Lung (tissue), 12 donors: ENCODE results near the gene GSTK1. TPM values are rescaled to one million over a fixed set of nuclear protein-coding genes. Genes with fewer than 3 reads are reported as not detected.

Experiments used
- ATAC-seq: fragments of 200-7000 bp; cut with Tn5 transposase; one replicate; pipeline ENCODE4 v1.9.1; 2020; ENCODE audit warnings: moderate number of reproducible peaks; ENCODE audit not compliant: insufficient read depth, low FRiP score
- DNase-seq, 3 donors: peaks; one replicate each; pipeline ENCODE4 v3.0.0-alpha.2; 2013 to 2017
- H3K27ac ChIP-seq, 2 donors: one replicate each; pipeline ENCODE4 v1.5.1; 2013; ENCODE audit warnings: mild to moderate bottlenecking in 2 of 2, moderate library complexity in 2 of 2, control low read depth in 1 of 2, inconsistent platforms in 1 of 2, low read depth in 1 of 2, low read length in 1 of 2
- H3K27me3 ChIP-seq, 3 donors: one replicate each; pipeline ENCODE4 v1.5.1; 2013; ENCODE audit warnings: low read length in 2 of 3; ENCODE audit not compliant: control insufficient read depth in 3 of 3, insufficient read depth in 3 of 3
- H3K36me3 ChIP-seq, 4 donors: one replicate each; pipeline ENCODE4 v1.5.1; 2013; ENCODE audit warnings: low read length in 4 of 4, mild to moderate bottlenecking in 1 of 4, moderate library complexity in 1 of 4; ENCODE audit not compliant: control insufficient read depth in 4 of 4, insufficient read depth in 4 of 4
- H3K4me1 ChIP-seq, 5 donors: one replicate each; pipeline ENCODE4 v1.5.1; 2013; ENCODE audit warnings: low read length in 5 of 5, mild to moderate bottlenecking in 2 of 5, moderate library complexity in 1 of 5; ENCODE audit not compliant: control insufficient read depth in 5 of 5, insufficient read depth in 5 of 5
- H3K4me3 ChIP-seq: one replicate; pipeline ENCODE4 v1.5.1; 2013; ENCODE audit warnings: mild to moderate bottlenecking, control low read depth, moderate library complexity
- H3K9ac ChIP-seq, 2 donors: one replicate each; pipeline ENCODE4 v1.5.1; 2013; ENCODE audit warnings: low read length in 2 of 2, control low read depth in 1 of 2; ENCODE audit not compliant: insufficient read depth in 1 of 2
- H3K9me3 ChIP-seq, 4 donors: one replicate each; pipeline ENCODE4 v1.5.1; 2013; ENCODE audit warnings: low read length in 3 of 4, mild to moderate bottlenecking in 1 of 4, moderate library complexity in 1 of 4; ENCODE audit not compliant: control insufficient read depth in 4 of 4, insufficient read depth in 3 of 4
- WGBS, 2 donors: extraction: QIAGEN DNeasy Blood & Tissue Kit; methylation state at CpG; one replicate each; pipeline ENCODE4 v1.1.7; 2013; 5-methylcytosine and 5-hydroxymethylcytosine counted together
- polyA plus RNA-seq, 2 donors: library from polyadenylated mRNA; stranded (reverse); fragments of 200-250 nt; gene quantifications; one replicate each; pipeline ENCODE4 v1.2.1, GENCODE V29; 2013
- total RNA-seq, 2 donors: library from RNA; depleted of rRNA in 1 of 2; stranded (reverse); fragments of >200 nt in 1 of 2; gene quantifications; one replicate each; pipeline ENCODE4 v1.2.1, GENCODE V29; 2014 to 2021
- TF ChIP-seq, protein P1 (sequence below): IDR thresholded peaks from 2 replicates; pipeline ENCODE4 v1.5.1; 2012; ENCODE audit warnings: mild to moderate bottlenecking; ENCODE audit errors: control extremely low read depth, extremely low read depth
- donor health status: control.
- donor health status: control.
- donor health status: Bipolar disorder and iron deficiency.
- donor health status: healthy.
- donor health status: DM: yes; HTN: yes; CAD: no.

Gene GSTK1
- total and polyA plus RNA-seq, 4 donors = 110 to 130 (median 119) TPM

DNA sequence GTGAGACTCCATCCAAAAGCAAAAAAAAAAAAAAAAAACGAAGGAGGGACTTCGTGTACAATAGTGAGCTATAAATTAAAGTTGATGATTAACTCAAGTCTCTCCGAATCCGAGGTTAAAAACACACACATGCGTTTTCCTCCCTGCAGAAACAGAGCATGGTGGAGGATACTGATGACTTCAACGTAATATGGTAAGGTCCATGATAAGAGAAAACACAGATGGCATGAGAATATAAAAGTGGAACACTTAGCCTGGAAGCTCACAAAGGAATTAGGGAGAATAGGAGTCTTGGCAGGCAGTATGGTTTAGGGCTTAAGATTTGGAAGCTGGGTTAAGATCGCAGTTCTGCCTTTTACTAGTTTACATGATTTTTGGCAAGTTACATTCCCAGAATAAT is 20.1 kb upstream of the GSTK1 start:
- DNase-seq = peak in 2 of 3 donors; percentile 35 to 37
- H3K9ac ChIP-seq = no peak overlapping the region
- no peak for ATAC-seq
- no peaks in the 10 kb centered on the region for H3K9me3 ChIP-seq
- TF ChIP-seq, protein P1, sequence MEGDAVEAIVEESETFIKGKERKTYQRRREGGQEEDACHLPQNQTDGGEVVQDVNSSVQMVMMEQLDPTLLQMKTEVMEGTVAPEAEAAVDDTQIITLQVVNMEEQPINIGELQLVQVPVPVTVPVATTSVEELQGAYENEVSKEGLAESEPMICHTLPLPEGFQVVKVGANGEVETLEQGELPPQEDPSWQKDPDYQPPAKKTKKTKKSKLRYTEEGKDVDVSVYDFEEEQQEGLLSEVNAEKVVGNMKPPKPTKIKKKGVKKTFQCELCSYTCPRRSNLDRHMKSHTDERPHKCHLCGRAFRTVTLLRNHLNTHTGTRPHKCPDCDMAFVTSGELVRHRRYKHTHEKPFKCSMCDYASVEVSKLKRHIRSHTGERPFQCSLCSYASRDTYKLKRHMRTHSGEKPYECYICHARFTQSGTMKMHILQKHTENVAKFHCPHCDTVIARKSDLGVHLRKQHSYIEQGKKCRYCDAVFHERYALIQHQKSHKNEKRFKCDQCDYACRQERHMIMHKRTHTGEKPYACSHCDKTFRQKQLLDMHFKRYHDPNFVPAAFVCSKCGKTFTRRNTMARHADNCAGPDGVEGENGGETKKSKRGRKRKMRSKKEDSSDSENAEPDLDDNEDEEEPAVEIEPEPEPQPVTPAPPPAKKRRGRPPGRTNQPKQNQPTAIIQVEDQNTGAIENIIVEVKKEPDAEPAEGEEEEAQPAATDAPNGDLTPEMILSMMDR = no peak
- no peak overlapping the region for H3K27ac ChIP-seq
- H3K4me3 ChIP-seq = no peak overlapping the region
- no peaks in the 10 kb centered on the region for H3K36me3 ChIP-seq
- H3K27me3 ChIP-seq = peaks cover 0 to 5% (median 0%) of the 10 kb centered on the region in 3 donors
- H3K4me1 ChIP-seq = peaks cover 0 to 13% (median 0%) of the 10 kb centered on the region in 5 donors
- 70 to 78% methylated on average over 7 of the region's 7 CpGs for WGBS, 2 donors

DNA sequence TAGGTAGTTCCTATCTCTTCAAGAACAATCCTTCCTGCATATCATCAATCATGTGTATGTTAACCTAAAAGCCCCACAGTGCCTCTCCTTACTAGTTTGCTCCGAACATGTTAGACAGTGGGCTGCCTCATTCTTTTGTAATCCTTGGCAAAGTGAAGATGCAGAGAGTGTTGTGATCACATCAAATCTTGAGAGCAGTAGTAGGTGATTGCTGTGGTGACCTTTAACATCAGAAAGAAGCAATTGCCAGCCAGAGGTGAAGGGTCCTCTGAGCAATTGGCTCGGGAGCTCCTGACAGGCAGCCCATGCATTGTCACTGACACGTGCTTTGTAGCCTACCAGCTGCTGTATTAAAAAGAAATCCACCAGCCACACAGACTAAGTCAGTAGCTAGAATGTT is 19.6 kb upstream of the GSTK1 start:
- 65 to 74% methylated on average over 3 of the region's 3 CpGs for WGBS, 2 donors
- no peak for ATAC-seq
- peaks cover 0 to 13% (median 0%) of the 10 kb centered on the region in 5 donors for H3K4me1 ChIP-seq
- no peaks in the 10 kb centered on the region for H3K9me3 ChIP-seq
- H3K9ac ChIP-seq = no peak overlapping the region
- TF ChIP-seq, protein P1 = no peak
- H3K36me3 ChIP-seq = no peaks in the 10 kb centered on the region
- H3K27me3 ChIP-seq = peaks cover 0 to 5% (median 0%) of the 10 kb centered on the region in 3 donors
- peak; percentile 24 to 59 (median 56) for DNase-seq
- no peak overlapping the region for H3K4me3 ChIP-seq
- no peak overlapping the region for H3K27ac ChIP-seq

- Histone ChIP-seq H3K9me3 (peaks cover 0 to 3% (median 0%) of the 10 kb centered on the region in 4 donors), H3K36me3 (no peaks in the 10 kb centered on the region), H3K27ac (no peak overlapping the region), H3K9ac (no peak overlapping the region), H3K4me3 (no peak overlapping the region), H3K4me1 (peaks cover 0 to 13% (median 0%) of the 10 kb centered on the region in 5 donors), H3K27me3 (peaks cover 0 to 5% (median 0%) of the 10 kb centered on the region in 3 donors)
- no peak for ATAC-seq
- TF ChIP-seq, protein P1 = no peak
- no peak for DNase-seq
- WGBS, 2 donors = 27 to 42% methylated on average over 1 of the region's 1 CpG
Measured at GRCh38 chr7:143244321-143244720, 18.9 kb upstream of the GSTK1 start.

DNA sequence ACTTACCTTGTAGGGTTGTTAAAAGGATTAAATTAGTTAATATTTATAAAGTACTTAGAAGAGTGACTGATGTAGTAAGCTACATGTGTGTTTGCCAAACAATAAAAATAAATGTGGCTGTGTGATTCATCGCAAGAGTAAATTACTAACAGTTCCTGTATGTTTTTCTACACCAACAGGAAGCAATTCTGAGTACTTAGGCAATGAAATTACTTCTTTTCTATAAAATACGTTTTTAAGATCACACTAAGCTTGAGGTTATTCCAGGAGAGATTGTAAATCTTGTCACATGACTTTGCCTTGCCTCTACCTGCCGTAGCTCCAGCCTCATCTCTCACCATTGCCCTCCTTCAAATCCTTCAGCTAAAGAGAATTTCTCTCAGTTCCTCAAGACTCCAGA is 18.1 kb upstream of the GSTK1 start:
- Histone ChIP-seq H3K36me3 (no peaks in the 10 kb centered on the region), H3K4me3 (no peak overlapping the region), H3K9ac (no peak overlapping the region), H3K27me3 (peaks cover 0 to 5% (median 0%) of the 10 kb centered on the region in 3 donors), H3K4me1 (peaks cover 0 to 13% (median 0%) of the 10 kb centered on the region in 5 donors), H3K27ac (no peak overlapping the region), H3K9me3 (peaks cover 0 to 3% (median 0%) of the 10 kb centered on the region in 4 donors)
- DNase-seq (no peak), ATAC-seq (no peak)
- TF ChIP-seq, protein P1 = no peak
- WGBS, 2 donors = 27 to 38% methylated on average over 3 of the region's 3 CpGs
